GM21717 (cell line): ENCODE results near the gene PPP1R2.

Experiments
- ATAC-seq: cut with Tn5 transposase; IDR thresholded peaks from one replicate; pipeline ENCODE4 v1.9.1; 2021; ENCODE audit warnings: mild to moderate bottlenecking, moderate library complexity; ENCODE audit not compliant: unreplicated experiment

Gene PPP1R2

DNA sequence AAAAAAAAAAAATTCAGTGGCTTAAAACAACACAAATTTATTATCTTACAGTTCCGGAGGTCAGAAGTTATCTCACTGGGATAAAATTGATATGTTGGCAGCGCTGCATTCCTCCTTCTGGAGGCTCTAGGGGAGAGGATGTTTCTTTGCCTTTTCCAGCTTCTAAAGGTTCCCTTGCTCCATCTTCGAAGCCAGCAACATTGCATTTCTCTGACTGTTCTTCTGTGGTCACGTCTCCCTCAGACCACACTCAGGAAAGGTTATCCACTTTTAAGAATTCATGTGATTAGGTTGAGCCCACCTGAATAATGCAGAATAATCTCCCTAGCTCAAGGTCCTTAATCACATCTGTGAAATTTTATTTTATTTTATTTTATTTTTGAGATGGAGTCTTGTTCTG lies 76.9 kb downstream of the PPP1R2 start:
- no peak for ATAC-seq
